ENCODE measurements around the gene DHRS13. TPM values are rescaled to one million over a fixed set of nuclear protein-coding genes. Genes with fewer than 3 reads are reported as not detected.

The DHRS13 gene
- total and polyA plus RNA-seq, 10 of the 15 experiments (the other 5 are each of a cell fraction or from before 2014, with no cell fraction given) = 0.18 to 55.2 (median 31.3) TPM; not detected in 1

DNA sequence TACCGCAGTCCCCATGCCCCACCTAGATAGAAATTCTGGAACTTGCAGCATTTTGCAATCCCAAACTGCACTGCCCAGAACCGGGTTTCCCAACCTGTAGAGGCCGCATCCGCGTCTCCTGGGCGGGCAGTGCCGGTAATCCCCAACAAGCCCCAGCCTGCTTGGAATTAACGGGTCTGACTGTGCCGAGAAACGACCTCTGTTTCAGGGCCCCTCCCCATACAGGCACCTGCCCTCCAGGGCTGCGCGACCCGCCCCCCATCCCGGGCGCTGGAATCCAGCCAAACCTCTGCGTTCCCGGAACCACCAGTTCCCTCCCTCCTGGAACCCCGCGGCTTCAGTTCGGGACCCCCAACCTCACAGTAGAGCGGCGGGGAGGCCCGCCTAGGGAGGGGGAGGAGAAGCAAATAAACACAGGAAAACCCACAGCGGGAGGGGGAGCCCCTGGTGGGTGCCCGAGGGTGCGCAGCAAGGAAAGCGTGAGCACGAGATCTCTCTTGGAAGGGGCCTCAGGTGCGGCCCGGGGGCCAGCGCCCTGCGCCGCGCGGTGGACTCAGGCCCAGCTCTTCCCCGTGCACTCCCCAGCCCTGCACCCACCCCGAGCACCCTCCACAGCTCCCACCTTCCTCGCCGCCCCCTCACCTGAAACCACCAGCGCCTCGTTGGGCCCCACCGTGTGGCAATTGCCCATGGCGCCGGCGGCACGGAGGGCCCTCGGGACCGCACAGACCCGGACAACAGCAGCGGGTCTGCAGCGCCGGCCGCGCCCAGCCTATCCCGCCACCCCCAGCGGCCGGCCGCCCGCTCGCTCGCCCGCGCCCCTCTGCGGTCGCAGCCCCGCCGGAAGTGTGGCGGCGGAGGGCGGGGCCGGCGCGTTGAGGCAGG lies 5.8 kb downstream of the DHRS13 start, which contains the start of gene FLOT2:
TSS of gene FLOT2 (minus strand) at position 850 of the 885 bp plus-strand sequence. CDS start at position 691, 159 bp downstream.
- Histone ChIP-seq H3K27me3 (replicated peaks in 1 of 2; ENCODE audit: control insufficient read depth in 2 of 2, insufficient read depth in 2 of 2, low read length in 1 of 2) (no peaks in the 10 kb centered on the region), H3K9ac (ENCODE audit: control insufficient read depth, insufficient read depth, low read length) (peak within 1 kb of the TSS; percentile 72), H3K4me2 (ENCODE audit: control insufficient read depth, insufficient read depth) (peak within 1 kb of the TSS; percentile 92), H4K20me1 (ENCODE audit: control insufficient read depth, insufficient read depth) (no peaks in the 10 kb centered on the region), H3K79me2 (ENCODE audit: control insufficient read depth, insufficient read depth, low read length) (peaks cover 25% of the 10 kb centered on the region), H3K27ac (ENCODE audit: control insufficient read depth, insufficient read depth) (peak within 1 kb of the TSS; percentile 72), H3K4me3 (peak within 1 kb of the TSS; percentile 92), H3K4me1 (ENCODE audit: control insufficient read depth, insufficient read depth, low read length) (peaks cover 39% of the 10 kb centered on the region), H2AFZ (ENCODE audit: control insufficient read depth, low read depth, low read length) (peak within 1 kb of the TSS; percentile 76), H3K36me3 (ENCODE audit: control insufficient read depth in 2 of 2, insufficient read depth in 2 of 2, low read length in 1 of 2) (no peaks in the 10 kb centered on the region), H3K9me3 (replicated peaks; ENCODE audit: control insufficient read depth, insufficient read depth, low read length) (no peaks in the 10 kb centered on the region)
- DNase-seq (ENCODE audit: low read depth, low spot score) = no peak
- peak; percentile 43 for ATAC-seq
- WGBS (ENCODE audit: insufficient coverage, insufficient replicate concordance, low lambda C conversion rate, missing lambda C conversion rate) = 1% methylated on average over 65 of the region's 73 CpGs
- in situ Hi-C loops (cut with MboI) (loop anchor here (25.0 kb wide), 1 partner anchor 1410 kb away; no protein-coding TSS in a partner anchor), intact Hi-C loops (cut with micrococcal nuclease; ENCODE audit: unreplicated experiment) (no loop called here)
- ChIA-PET POLR2A (interaction anchor here (0.6 to 3.0 kb wide), 14 partner anchors 9 to 243 kb away, joined by 3 to 20 read pairs (median 6); partner anchors contain the start of genes ERAL1, FAM222B, NEK8 and PHF12), CTCF (interaction anchor here (0.9 to 17.3 kb wide), 9 partner anchors 26 to 169 kb away, joined by 3 to 175 read pairs (median 15); partner anchors contain the start of genes NEK8 and TLCD1), SMC1A (ENCODE audit: uncharacterized antibody, unreplicated experiment) (interaction anchor here (0.9 to 5.8 kb wide), 9 partner anchors 9 to 169 kb away, joined by 3 to 35 read pairs (median 5); partner anchors contain the start of genes NEK8 and TLCD1), RAD21 (ENCODE audit: unreplicated experiment) (interaction anchor here (0.9 to 5.9 kb wide), 13 partner anchors 9 to 172 kb away, joined by 3 to 28 read pairs (median 7); partner anchors contain the start of gene FAM222B)
- BruUV-seq (replicated peaks) = no TSS peak
- no peak for FAIRE-seq
- TF ChIP-seq MXI1 (IDR thresholded peaks at IDR 0.05; ENCODE audit: low read depth, low read length) (no peak), IRF4 (IDR thresholded peaks at IDR 0.05; ENCODE audit: low read depth, low read length) (no peak), EED (IDR thresholded peaks at IDR 0.05; ENCODE audit: low read depth) (peak; percentile 58), TAF1 (IDR thresholded peaks at IDR 0.05; ENCODE audit: borderline replicate concordance, low read depth, low read length) (no peak), HDGF (IDR thresholded peaks at IDR 0.05) (no peak), GABPA (IDR thresholded peaks at IDR 0.05; ENCODE audit: low read depth) (no peak), RBBP5 (conservative IDR thresholded peaks at IDR 0.05) (no peak), HDAC6 (IDR thresholded peaks at IDR 0.05; ENCODE audit: unreplicated experiment) (no peak), MYB (IDR thresholded peaks at IDR 0.05; ENCODE audit: borderline replicate concordance, low read depth, low read length) (no peak), SUPT20H (IDR thresholded peaks at IDR 0.05; ENCODE audit: borderline replicate concordance, control insufficient read depth, low read depth, low read length) (no peak), ZNF217 (IDR thresholded peaks at IDR 0.05) (peak; percentile 85), ZBTB33 (IDR thresholded peaks at IDR 0.05) (no peak), SKIL (IDR thresholded peaks at IDR 0.05; ENCODE audit: low read depth, poor library complexity, severe bottlenecking) (peak; percentile 34), ATF2 (IDR thresholded peaks at IDR 0.05; ENCODE audit: low read length) (no peak), STAT3 (IDR thresholded peaks at IDR 0.05; ENCODE audit: low read depth, low read length) (no peak)
- TF ChIP-seq, protein P1, sequence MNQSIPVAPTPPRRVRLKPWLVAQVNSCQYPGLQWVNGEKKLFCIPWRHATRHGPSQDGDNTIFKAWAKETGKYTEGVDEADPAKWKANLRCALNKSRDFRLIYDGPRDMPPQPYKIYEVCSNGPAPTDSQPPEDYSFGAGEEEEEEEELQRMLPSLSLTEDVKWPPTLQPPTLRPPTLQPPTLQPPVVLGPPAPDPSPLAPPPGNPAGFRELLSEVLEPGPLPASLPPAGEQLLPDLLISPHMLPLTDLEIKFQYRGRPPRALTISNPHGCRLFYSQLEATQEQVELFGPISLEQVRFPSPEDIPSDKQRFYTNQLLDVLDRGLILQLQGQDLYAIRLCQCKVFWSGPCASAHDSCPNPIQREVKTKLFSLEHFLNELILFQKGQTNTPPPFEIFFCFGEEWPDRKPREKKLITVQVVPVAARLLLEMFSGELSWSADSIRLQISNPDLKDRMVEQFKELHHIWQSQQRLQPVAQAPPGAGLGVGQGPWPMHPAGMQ (IDR thresholded peaks at IDR 0.05; ENCODE audit: borderline replicate concordance) = no peak

All from GM12878 (cell line).